ENCODE measurements around the gene PPP2CA.
"Not testable (repeated sequence)": the region's sequence is repeated elsewhere in the genome, so short reads cannot be mapped to it uniquely, and the experiment has no call there.

The PPP2CA gene

DNA sequence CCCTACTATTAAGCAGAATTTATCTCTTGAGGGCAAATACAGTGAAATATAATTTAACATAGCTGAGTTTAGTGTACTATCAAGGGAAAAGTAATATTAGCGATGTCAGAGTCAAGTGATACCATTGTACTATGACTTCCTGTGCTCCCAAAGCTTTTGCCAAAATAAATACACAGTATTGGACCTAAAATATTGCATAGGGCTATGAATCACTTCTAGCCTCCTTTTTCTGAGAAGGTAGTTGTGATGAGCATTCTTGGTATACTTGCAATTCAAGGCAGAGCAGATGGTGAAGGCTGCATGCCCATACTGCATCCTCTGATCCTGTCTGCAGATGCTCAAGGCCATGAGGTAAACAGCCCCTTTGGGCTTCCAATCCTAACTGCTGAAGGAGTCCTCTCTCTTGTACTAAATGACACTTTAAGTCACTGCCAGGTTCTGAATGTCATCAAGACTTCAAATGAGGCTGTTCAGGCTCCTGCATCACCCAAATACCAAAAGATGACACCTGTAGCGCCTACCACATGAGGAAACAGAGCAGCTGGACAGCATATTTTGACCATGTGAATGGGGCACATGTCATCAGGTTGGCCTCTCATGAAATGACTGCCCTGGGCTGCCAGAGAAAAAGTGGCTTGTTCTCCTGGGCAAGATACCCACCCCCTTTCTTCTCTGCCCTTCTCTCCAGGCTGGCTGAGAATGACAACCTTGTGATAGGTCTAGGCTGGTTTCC, 29.7 kb upstream of the PPP2CA start:
- TF ChIP-seq SNAI2 (CRISPR knock-in tag; IDR thresholded peaks at IDR 0.05) = no peak
- no peak for TF ChIP-seq PPARA (CRISPR knock-in tag; IDR thresholded peaks at IDR 0.05; ENCODE audit: borderline replicate concordance)
- TF ChIP-seq TOX (CRISPR knock-in tag; IDR thresholded peaks at IDR 0.05; ENCODE audit: borderline replicate concordance) = no peak
- TF ChIP-seq, protein P1, sequence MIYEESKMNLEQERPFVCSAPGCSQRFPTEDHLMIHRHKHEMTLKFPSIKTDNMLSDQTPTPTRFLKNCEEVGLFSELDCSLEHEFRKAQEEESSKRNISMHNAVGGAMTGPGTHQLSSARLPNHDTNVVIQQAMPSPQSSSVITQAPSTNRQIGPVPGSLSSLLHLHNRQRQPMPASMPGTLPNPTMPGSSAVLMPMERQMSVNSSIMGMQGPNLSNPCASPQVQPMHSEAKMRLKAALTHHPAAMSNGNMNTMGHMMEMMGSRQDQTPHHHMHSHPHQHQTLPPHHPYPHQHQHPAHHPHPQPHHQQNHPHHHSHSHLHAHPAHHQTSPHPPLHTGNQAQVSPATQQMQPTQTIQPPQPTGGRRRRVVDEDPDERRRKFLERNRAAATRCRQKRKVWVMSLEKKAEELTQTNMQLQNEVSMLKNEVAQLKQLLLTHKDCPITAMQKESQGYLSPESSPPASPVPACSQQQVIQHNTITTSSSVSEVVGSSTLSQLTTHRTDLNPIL (CRISPR knock-in tag; IDR thresholded peaks at IDR 0.05; ENCODE audit: low read depth) = no peak
- no peak for TF ChIP-seq CSDC2 (CRISPR knock-in tag; IDR thresholded peaks at IDR 0.05)
- TF ChIP-seq, protein P2, sequence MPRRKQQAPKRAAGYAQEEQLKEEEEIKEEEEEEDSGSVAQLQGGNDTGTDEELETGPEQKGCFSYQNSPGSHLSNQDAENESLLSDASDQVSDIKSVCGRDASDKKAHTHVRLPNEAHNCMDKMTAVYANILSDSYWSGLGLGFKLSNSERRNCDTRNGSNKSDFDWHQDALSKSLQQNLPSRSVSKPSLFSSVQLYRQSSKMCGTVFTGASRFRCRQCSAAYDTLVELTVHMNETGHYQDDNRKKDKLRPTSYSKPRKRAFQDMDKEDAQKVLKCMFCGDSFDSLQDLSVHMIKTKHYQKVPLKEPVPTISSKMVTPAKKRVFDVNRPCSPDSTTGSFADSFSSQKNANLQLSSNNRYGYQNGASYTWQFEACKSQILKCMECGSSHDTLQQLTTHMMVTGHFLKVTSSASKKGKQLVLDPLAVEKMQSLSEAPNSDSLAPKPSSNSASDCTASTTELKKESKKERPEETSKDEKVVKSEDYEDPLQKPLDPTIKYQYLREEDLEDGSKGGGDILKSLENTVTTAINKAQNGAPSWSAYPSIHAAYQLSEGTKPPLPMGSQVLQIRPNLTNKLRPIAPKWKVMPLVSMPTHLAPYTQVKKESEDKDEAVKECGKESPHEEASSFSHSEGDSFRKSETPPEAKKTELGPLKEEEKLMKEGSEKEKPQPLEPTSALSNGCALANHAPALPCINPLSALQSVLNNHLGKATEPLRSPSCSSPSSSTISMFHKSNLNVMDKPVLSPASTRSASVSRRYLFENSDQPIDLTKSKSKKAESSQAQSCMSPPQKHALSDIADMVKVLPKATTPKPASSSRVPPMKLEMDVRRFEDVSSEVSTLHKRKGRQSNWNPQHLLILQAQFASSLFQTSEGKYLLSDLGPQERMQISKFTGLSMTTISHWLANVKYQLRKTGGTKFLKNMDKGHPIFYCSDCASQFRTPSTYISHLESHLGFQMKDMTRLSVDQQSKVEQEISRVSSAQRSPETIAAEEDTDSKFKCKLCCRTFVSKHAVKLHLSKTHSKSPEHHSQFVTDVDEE (CRISPR knock-in tag; IDR thresholded peaks at IDR 0.05) = no peak

DNA sequence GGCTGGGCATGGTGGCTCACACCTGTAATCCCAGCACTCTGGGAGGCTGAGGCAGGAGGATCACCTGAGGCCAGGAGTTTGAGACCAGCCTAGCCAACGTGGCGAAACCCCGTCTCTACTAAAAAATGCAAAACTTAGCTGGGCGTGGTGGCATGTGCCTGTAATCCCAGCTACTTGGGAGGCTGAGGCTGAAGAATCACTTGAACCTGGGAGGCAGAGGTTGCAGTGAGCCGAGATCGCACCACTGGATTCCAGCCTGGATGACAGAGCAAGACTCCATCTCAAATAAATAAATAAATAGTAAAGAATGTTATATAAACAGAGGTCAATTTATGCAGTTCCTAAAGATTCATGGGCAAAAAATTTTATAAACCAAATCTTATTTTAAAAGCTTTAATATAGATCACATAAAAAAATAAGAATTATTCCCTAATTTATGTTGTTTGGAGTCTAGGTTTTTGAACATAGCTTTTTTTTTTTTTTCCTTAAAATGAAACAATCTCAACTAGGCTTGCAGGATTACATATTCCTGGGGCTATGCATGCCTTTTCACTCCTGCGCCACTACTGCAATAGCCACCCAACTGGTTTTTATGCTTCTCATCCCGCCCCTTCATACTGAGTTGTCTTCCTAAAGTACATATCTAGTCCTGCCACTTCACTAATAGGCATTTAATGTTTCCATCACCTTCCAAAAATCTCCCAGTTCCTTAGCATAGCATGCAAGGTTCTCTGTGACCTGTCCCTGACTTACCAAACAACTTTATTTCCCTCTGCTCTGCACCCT, 27.7 kb upstream of the PPP2CA start:
- not testable (repeated sequence) for ATAC-seq

More for the DNA sequence above, 29.7 kb upstream of the PPP2CA start:
- no peak for ATAC-seq

DNA sequence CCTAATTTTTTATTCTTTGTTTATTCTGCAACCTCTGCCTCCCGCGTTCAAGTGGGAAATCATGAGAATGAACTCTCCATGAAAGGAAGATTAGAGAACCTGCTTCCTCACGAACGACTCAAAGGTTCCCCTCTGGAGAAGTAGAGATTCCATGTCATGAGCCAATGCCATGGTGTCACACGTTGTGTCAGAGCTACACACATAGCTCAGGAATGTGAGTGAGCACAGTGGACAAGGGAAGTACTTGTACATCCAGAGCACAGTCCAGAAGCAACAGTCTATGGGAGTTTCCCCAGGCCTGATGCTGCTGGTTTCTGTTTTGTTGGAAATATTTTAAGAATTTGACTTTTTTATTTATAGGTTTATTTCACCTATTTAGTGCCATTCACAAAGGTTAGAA, 26.8 kb upstream of the PPP2CA start:
- TF ChIP-seq, protein P3, sequence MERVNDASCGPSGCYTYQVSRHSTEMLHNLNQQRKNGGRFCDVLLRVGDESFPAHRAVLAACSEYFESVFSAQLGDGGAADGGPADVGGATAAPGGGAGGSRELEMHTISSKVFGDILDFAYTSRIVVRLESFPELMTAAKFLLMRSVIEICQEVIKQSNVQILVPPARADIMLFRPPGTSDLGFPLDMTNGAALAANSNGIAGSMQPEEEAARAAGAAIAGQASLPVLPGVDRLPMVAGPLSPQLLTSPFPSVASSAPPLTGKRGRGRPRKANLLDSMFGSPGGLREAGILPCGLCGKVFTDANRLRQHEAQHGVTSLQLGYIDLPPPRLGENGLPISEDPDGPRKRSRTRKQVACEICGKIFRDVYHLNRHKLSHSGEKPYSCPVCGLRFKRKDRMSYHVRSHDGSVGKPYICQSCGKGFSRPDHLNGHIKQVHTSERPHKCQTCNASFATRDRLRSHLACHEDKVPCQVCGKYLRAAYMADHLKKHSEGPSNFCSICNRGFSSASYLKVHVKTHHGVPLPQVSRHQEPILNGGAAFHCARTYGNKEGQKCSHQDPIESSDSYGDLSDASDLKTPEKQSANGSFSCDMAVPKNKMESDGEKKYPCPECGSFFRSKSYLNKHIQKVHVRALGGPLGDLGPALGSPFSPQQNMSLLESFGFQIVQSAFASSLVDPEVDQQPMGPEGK (CRISPR knock-in tag; IDR thresholded peaks at IDR 0.05; ENCODE audit: borderline replicate concordance) = no peak
- TF ChIP-seq ZFP30 (CRISPR knock-in tag; IDR thresholded peaks at IDR 0.05) = no peak
- no peak for TF ChIP-seq ZNF565 (CRISPR knock-in tag; conservative IDR thresholded peaks at IDR 0.05; ENCODE audit: low read depth)
- TF ChIP-seq OSR1 (CRISPR knock-in tag; IDR thresholded peaks at IDR 0.05) = no peak
- no peak for TF ChIP-seq ARNTL (CRISPR knock-in tag; IDR thresholded peaks at IDR 0.05; ENCODE audit: borderline replicate concordance, low read depth)
- no peak for TF ChIP-seq ISL1 (CRISPR knock-in tag; IDR thresholded peaks at IDR 0.05)
- TF ChIP-seq ZFP3 (CRISPR knock-in tag; IDR thresholded peaks at IDR 0.05) = no peak
- TF ChIP-seq, protein P4, sequence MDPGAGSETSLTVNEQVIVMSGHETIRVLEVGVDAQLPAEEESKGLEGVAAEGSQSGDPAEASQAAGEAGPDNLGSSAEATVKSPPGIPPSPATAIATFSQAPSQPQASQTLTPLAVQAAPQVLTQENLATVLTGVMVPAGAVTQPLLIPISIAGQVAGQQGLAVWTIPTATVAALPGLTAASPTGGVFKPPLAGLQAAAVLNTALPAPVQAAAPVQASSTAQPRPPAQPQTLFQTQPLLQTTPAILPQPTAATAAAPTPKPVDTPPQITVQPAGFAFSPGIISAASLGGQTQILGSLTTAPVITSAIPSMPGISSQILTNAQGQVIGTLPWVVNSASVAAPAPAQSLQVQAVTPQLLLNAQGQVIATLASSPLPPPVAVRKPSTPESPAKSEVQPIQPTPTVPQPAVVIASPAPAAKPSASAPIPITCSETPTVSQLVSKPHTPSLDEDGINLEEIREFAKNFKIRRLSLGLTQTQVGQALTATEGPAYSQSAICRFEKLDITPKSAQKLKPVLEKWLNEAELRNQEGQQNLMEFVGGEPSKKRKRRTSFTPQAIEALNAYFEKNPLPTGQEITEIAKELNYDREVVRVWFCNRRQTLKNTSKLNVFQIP (CRISPR knock-in tag; IDR thresholded peaks at IDR 0.05; ENCODE audit: borderline replicate concordance, low read depth) = no peak
- no peak for TF ChIP-seq TOX (CRISPR knock-in tag; IDR thresholded peaks at IDR 0.05; ENCODE audit: borderline replicate concordance)
- no peak for TF ChIP-seq TCF4 (CRISPR knock-in tag; IDR thresholded peaks at IDR 0.05; ENCODE audit: borderline replicate concordance)
- TF ChIP-seq ESRRG (CRISPR knock-in tag; IDR thresholded peaks at IDR 0.05) = no peak
- TF ChIP-seq PPARA (CRISPR knock-in tag; IDR thresholded peaks at IDR 0.05; ENCODE audit: borderline replicate concordance) = no peak
- no peak for TF ChIP-seq SNAI2 (CRISPR knock-in tag; IDR thresholded peaks at IDR 0.05)
- ATAC-seq = peak; percentile 85

DNA sequence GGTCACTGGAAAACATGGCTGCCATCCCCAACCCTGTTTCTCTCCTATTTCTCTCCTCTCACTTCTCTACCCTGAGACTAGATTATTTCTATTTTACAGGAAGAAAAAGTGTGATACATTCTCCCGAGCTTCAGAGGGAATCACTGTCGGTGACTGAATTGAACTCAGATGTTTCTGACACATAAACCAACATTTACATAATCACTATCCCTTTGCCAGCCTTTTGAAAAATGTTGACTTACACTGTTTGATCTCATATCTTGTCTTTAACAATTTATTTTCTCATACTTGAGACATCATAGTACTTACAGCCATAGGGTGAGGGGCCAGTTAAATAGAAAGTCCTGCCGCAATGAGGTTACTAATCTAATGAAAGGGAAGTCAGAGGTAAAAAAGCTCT, 25.1 kb upstream of the PPP2CA start:
- ATAC-seq = no peak
- no peak for TF ChIP-seq TCF4 (CRISPR knock-in tag; IDR thresholded peaks at IDR 0.05; ENCODE audit: borderline replicate concordance)
- TF ChIP-seq ESRRG (CRISPR knock-in tag; IDR thresholded peaks at IDR 0.05) = no peak
- no peak for TF ChIP-seq ZFP30 (CRISPR knock-in tag; IDR thresholded peaks at IDR 0.05)
- no peak for TF ChIP-seq TOX (CRISPR knock-in tag; IDR thresholded peaks at IDR 0.05; ENCODE audit: borderline replicate concordance)
- no peak for TF ChIP-seq ZFP3 (CRISPR knock-in tag; IDR thresholded peaks at IDR 0.05)
- TF ChIP-seq SNAI2 (CRISPR knock-in tag; IDR thresholded peaks at IDR 0.05) = no peak
- TF ChIP-seq, protein P2 (CRISPR knock-in tag; IDR thresholded peaks at IDR 0.05) = no peak
- TF ChIP-seq, protein P3 (CRISPR knock-in tag; IDR thresholded peaks at IDR 0.05; ENCODE audit: borderline replicate concordance) = no peak
- TF ChIP-seq ARNTL (CRISPR knock-in tag; IDR thresholded peaks at IDR 0.05; ENCODE audit: borderline replicate concordance, low read depth) = no peak
- TF ChIP-seq, protein P5, sequence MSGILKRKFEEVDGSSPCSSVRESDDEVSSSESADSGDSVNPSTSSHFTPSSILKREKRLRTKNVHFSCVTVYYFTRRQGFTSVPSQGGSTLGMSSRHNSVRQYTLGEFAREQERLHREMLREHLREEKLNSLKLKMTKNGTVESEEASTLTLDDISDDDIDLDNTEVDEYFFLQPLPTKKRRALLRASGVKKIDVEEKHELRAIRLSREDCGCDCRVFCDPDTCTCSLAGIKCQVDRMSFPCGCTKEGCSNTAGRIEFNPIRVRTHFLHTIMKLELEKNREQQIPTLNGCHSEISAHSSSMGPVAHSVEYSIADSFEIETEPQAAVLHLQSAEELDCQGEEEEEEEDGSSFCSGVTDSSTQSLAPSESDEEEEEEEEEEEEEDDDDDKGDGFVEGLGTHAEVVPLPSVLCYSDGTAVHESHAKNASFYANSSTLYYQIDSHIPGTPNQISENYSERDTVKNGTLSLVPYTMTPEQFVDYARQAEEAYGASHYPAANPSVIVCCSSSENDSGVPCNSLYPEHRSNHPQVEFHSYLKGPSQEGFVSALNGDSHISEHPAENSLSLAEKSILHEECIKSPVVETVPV (CRISPR knock-in tag; IDR thresholded peaks at IDR 0.05) = no peak

All from SK-N-SH treated with all-trans-retinoic acid at 6 μM for 48 hours (cell line).